GM12878 (cell line): ENCODE data around the gene PRRT1. TPM values are rescaled to one million over a fixed set of nuclear protein-coding genes. Genes with fewer than 3 reads are reported as not detected.

Experiments
- ATAC-seq: fragments of 200-7000 bp; cut with Tn5 transposase; 3 replicates; pipeline ENCODE4 v1.9.1; 2020; ENCODE audit warnings: mild to moderate bottlenecking, moderate library complexity
- BruUV-seq: library from RNA; stranded (reverse); fragments of 400-500 nt; replicated peaks from 2 replicates; lab custom pipeline; 2021; lab: Mats Ljungman, UMichigan
- CTCF ChIA-PET: fragments of 300-600 bp; sonication (Branson Sonifier 250); formaldehyde crosslinking; extraction: SDS; loops from one replicate; lab custom pipeline; 2021; ENCODE audit warnings: inconsistent platforms; lab: Yijun Ruan, JAX
- POLR2A ChIA-PET: fragments of 350-600 bp; formaldehyde crosslinking; extraction: SDS; loops from one replicate; lab custom pipeline; 2021; ENCODE audit warnings: inconsistent platforms; lab: Charles Lee
- RAD21 ChIA-PET: fragments of 300-600 bp; sonication (Branson Sonifier 250); formaldehyde crosslinking; loops from one replicate; lab custom pipeline; 2023; ENCODE audit warnings: antibody characterized with exemption; ENCODE audit not compliant: unreplicated experiment; lab: Charles Lee
- SMC1A ChIA-PET: fragments of 300-600 bp; sonication (Branson Sonifier 250); formaldehyde crosslinking; loops from one replicate; lab custom pipeline; 2023; ENCODE audit not compliant: unreplicated experiment, uncharacterized antibody; lab: Charles Lee
- DNase-seq: peaks from one replicate; pipeline ENCODE4 v3.0.0-alpha.2; 2011; ENCODE audit warnings: low read depth, low spot score
- FAIRE-seq: peaks from 3 replicates; lab custom pipeline; 2011; peaks lifted over from hg19 to GRCh38; lab: Jason Lieb, UNC
- H2AFZ ChIP-seq: 2 replicates; pipeline ENCODE4 v1.6.0; 2011; ENCODE audit warnings: low read depth, low read length, control low read depth; ENCODE audit not compliant: control insufficient read depth
- H3K27ac ChIP-seq: 2 replicates; pipeline ENCODE4 v1.5.1; 2011; ENCODE audit warnings: control low read depth; ENCODE audit not compliant: control insufficient read depth, insufficient read depth
- H3K27me3 ChIP-seq, 2 experiments: replicated peaks in 1 of 2; 2 replicates each; pipeline versions ENCODE4 v1.6.0 to v1.6.1; 2011; ENCODE audit warnings: low read length in 1 of 2; ENCODE audit not compliant: control insufficient read depth in 2 of 2, insufficient read depth in 2 of 2
- H3K36me3 ChIP-seq, 2 experiments: 2 replicates each; pipeline ENCODE4 v1.5.1; 2011; ENCODE audit warnings: low read length in 1 of 2; ENCODE audit not compliant: control insufficient read depth in 2 of 2, insufficient read depth in 2 of 2
- H3K4me1 ChIP-seq: 2 replicates; pipeline ENCODE4 v1.6.1; 2011; ENCODE audit warnings: mild to moderate bottlenecking, low read length, moderate library complexity, mixed read lengths; ENCODE audit not compliant: control insufficient read depth, insufficient read depth
- H3K4me2 ChIP-seq: 2 replicates; pipeline ENCODE4 v1.6.0; 2011; ENCODE audit warnings: control low read depth; ENCODE audit not compliant: control insufficient read depth, insufficient read depth
- H3K4me3 ChIP-seq: fragments of 200-600 bp; sonication (generic); 2 replicates; pipeline ENCODE4 v1.5.1; 2016
- H3K79me2 ChIP-seq: 2 replicates; pipeline ENCODE4 v1.6.0; 2011; ENCODE audit warnings: low read length; ENCODE audit not compliant: control insufficient read depth, insufficient read depth
- H3K9ac ChIP-seq: 2 replicates; pipeline ENCODE4 v1.8.0; 2011; ENCODE audit warnings: low read length, control low read depth, mixed read lengths; ENCODE audit not compliant: control insufficient read depth, insufficient read depth
- H3K9me3 ChIP-seq: replicated peaks from 3 replicates; pipeline ENCODE4 v1.5.1; 2011; ENCODE audit warnings: mild to moderate bottlenecking, low read length; ENCODE audit not compliant: control insufficient read depth, insufficient read depth
- H4K20me1 ChIP-seq: 2 replicates; pipeline ENCODE4 v1.6.0; 2011; ENCODE audit not compliant: control insufficient read depth, insufficient read depth
- BCLAF1 ChIP-seq: fragments of 450-650 bp; IDR thresholded peaks from 2 replicates; pipeline ENCODE4 v1.6.1; 2017; ENCODE audit warnings: antibody characterized with exemption, mild to moderate bottlenecking, moderate library complexity
- LARP7 ChIP-seq: fragments of 450-650 bp; IDR thresholded peaks from 2 replicates; pipeline ENCODE4 v1.6.1; 2017; ENCODE audit warnings: mild to moderate bottlenecking
- YY1 ChIP-seq: IDR thresholded peaks from 2 replicates; pipeline ENCODE4 v1.6.1; 2011; ENCODE audit warnings: low read depth, mild to moderate bottlenecking, low read length
- ZBTB40 ChIP-seq: fragments of 450-650 bp; IDR thresholded peaks from 2 replicates; pipeline ENCODE4 v1.6.1; 2016; ENCODE audit warnings: mild to moderate bottlenecking, moderate library complexity, borderline replicate concordance
- WGBS: methylation state at CpG from one replicate; pipeline ENCODE4 v1.1.6; 2016; ENCODE audit warnings: low lambda C conversion rate; ENCODE audit not compliant: insufficient replicate concordance, insufficient coverage; ENCODE audit errors: missing lambda C conversion rate; 5-methylcytosine and 5-hydroxymethylcytosine counted together
- in situ Hi-C: fragments of 300-500 bp; cut with MboI; formaldehyde crosslinking; loops from 9 replicates; pipeline ENCODE4 v1.14.3; 2018; ENCODE audit warnings: mixed read lengths
- intact Hi-C: fragments of 100-400 bp; cut with micrococcal nuclease; formaldehyde crosslinking; loops from one replicate; pipeline ENCODE4 v1.14.2; 2022; ENCODE audit not compliant: unreplicated experiment
- polyA plus RNA-seq, 11 experiments: library from polyadenylated mRNA; depleted of rRNA in 4 of 11; unstranded in 6 of 11; stranded (reverse) in 5 of 11; fragments of >200 nt; fragmentation: Nextera tagmentation in 4 of 11; fragmentation: Illumina TruSeq in 1 of 11; extraction: Ambion mirVana in 4 of 11; extraction: Trizol in 1 of 11; gene quantifications; 1 replicate in 1 of 11; 2 replicates in 10 of 11; pipeline versions ENCODE4 v1.2.1 to v1.2.3, GENCODE V29; 2011 to 2016; ENCODE audit warnings: inconsistent platforms in 2 of 11, missing spikeins in 2 of 11, low read depth in 1 of 11
- total RNA-seq, 4 experiments: library from RNA; depleted of rRNA in 3 of 4; stranded (reverse); fragments of >200 nt in 3 of 4; fragmentation: Illumina TruSeq in 1 of 4; extraction: Trizol in 1 of 4; gene quantifications; 2 replicates each; pipeline versions ENCODE4 v1.2.1 to v1.2.3, GENCODE V29; 2013 to 2021

PRRT1 gene
- total and polyA plus RNA-seq, 10 of the 15 experiments (the other 5 are each of a cell fraction or from before 2014, with no cell fraction given) = 0.04 to 0.15 (median 0.10) TPM; not detected in 6

GRCh38 chr6:32189742-32190053, 38.0 kb upstream of the PRRT1 start:
- no peak overlapping the region for H2AFZ ChIP-seq
- no peaks in the 10 kb centered on the region for H4K20me1 ChIP-seq
- H3K9me3 ChIP-seq = no peaks in the 10 kb centered on the region
- DNase-seq (no peak), ATAC-seq (no peak), FAIRE-seq (no peak)
- peaks cover 36% of the 10 kb centered on the region for H3K4me1 ChIP-seq
- SMC1A ChIA-PET = interaction anchor here (4.2 to 4.3 kb wide), 2 partner anchors 12 to 60 kb away, joined by 24 to 41 read pairs; partner anchors contain the start of genes AGPAT1, ATF6B, FKBPL and RNF5
- POLR2A ChIA-PET = interaction anchor here (0.6 to 7.0 kb wide), 6 partner anchors 11 to 956 kb away, joined by 3 to 123 read pairs (median 4); partner anchors contain the start of genes AGPAT1, ATF6B, EGFL8 and FKBPL
- intact Hi-C loops (loop anchor here (1.0 to 2.0 kb wide), 2 partner anchors 13 to 59 kb away; partner anchors contain the start of genes AGPAT1 and FKBPL), in situ Hi-C loops (no loop called here)
- H3K27me3 ChIP-seq = no peaks in the 10 kb centered on the region
- peak overlapping the region; percentile 93; the same call in 1 of the 2 replicates for H3K4me2 ChIP-seq
- WGBS = 0% methylated on average over 3 of the region's 23 CpGs
- RAD21 ChIA-PET = interaction anchor here (1.0 to 1.6 kb wide), 2 partner anchors 11 to 12 kb away, joined by 5 to 6 read pairs; no protein-coding TSS in a partner anchor
- H3K27ac ChIP-seq = peak overlapping the region; percentile 100
- peaks cover 57% of the 10 kb centered on the region for H3K79me2 ChIP-seq
- TF ChIP-seq YY1 (0 out of 2 replicates have a peak, but pooled peaks have one; percentile 37), LARP7 (no peak)
- peak overlapping the region; percentile 99 for H3K9ac ChIP-seq
- peak overlapping the region; percentile 90 for H3K4me3 ChIP-seq
- BruUV-seq = no TSS peak
- CTCF ChIA-PET = no interaction called here
- peaks cover 0 to 6% of the 10 kb centered on the region in 2 experiments; a peak in 3 of 4 replicates for H3K36me3 ChIP-seq

GRCh38 chr6:32189069-32189741, 37.5 kb upstream of the PRRT1 start:
- RAD21 ChIA-PET = interaction anchor here (1.6 kb wide), 1 partner anchor 10 kb away, joined by 6 read pairs; no protein-coding TSS in a partner anchor

More at GRCh38 chr6:32189069-32189741, 37.5 kb upstream of the PRRT1 start:
- peak overlapping the region; percentile 90 for H3K4me3 ChIP-seq
- TF ChIP-seq ZBTB40 = no peak
- TF ChIP-seq BCLAF1 = no peak
- peak overlapping the region; percentile 93 for H3K4me2 ChIP-seq
- intact Hi-C loops = no loop called here
- peaks cover 56% of the 10 kb centered on the region for H3K79me2 ChIP-seq
- FAIRE-seq (no peak), DNase-seq (no peak), ATAC-seq (no peak)
- BruUV-seq = no TSS peak
- in situ Hi-C loops = no loop called here
- no peak overlapping the region for H2AFZ ChIP-seq
- peaks cover 0 to 6% of the 10 kb centered on the region in 2 experiments; a peak in 3 of 4 replicates for H3K36me3 ChIP-seq
- H3K27me3 ChIP-seq = no peaks in the 10 kb centered on the region
- peak overlapping the region; percentile 100 for H3K27ac ChIP-seq
- SMC1A ChIA-PET = interaction anchor here (1.6 kb wide), 1 partner anchor 10 kb away, joined by 6 read pairs; no protein-coding TSS in a partner anchor
- POLR2A ChIA-PET = interaction anchor here (0.8 to 7.0 kb wide), 4 partner anchors 8 to 79 kb away, joined by 3 to 123 read pairs (median 37); partner anchors contain the start of genes AGPAT1, ATF6B, FKBPL and RNF5
- CTCF ChIA-PET = interaction anchor here (0.9 kb wide), 1 partner anchor 270 kb away, joined by 5 read pairs; no protein-coding TSS in a partner anchor
- H3K9ac ChIP-seq = peak overlapping the region; percentile 99
- no peaks in the 10 kb centered on the region for H4K20me1 ChIP-seq
- H3K4me1 ChIP-seq = peaks cover 31% of the 10 kb centered on the region
- under 1% methylated on average over 10 of the region's 10 CpGs for WGBS
- H3K9me3 ChIP-seq = no peaks in the 10 kb centered on the region
